Renal cortex interstitium (tissue), 11 donors: Measurements from ENCODE around the gene DMPK. TPM values are rescaled to one million over a fixed set of nuclear protein-coding genes. Genes with fewer than 3 reads are reported as not detected.
"Not testable (repeated sequence)": the region's sequence is repeated elsewhere in the genome, so short reads cannot be mapped to it uniquely, and the experiment has no call there.

Source experiments
- DNase-seq, 11 donors: peaks; one replicate each; pipeline ENCODE4 v3.0.0-alpha.2; 2013; ENCODE audit warnings: low read depth in 9 of 11, low spot score in 4 of 11; ENCODE audit errors: extremely low read depth in 1 of 11
- polyA plus RNA-seq, 3 donors: library from polyadenylated mRNA; unstranded; fragments of 120-200 nt; gene quantifications; one replicate each; pipeline ENCODE4 v1.2.1, GENCODE V29; 2013; ENCODE audit not compliant: insufficient read length in 3 of 3

Gene DMPK
- polyA plus RNA-seq, 3 donors: 39.1 to 63.6 (median 61.2) TPM

- DNase-seq: not testable (repeated sequence)
Observed at GRCh38 chr19:45728683-45729082, 53.6 kb downstream of the DMPK start.

- not testable (repeated sequence) for DNase-seq
Observed at GRCh38 chr19:45720065-45720464, 62.2 kb downstream of the DMPK start.

Other genes with a start within 250 kb of the DMPK start
- 10 to 100 TPM in 2 of 3 donors, 1 to 10 TPM in 1; 9.7 to 11.1 (median 10.4) TPM for gene OPA3, start 197.7 kb downstream of the DMPK start, polyA plus RNA-seq
- 1 to 10 TPM; 3.3 to 6.5 (median 3.6) TPM for gene GPR4, start 180.3 kb downstream of the DMPK start, polyA plus RNA-seq
- gene EML2, start 143.1 kb downstream of the DMPK start, polyA plus RNA-seq: 10 to 100 TPM; 17.8 to 28.0 (median 20.6) TPM
- gene GIPR, start 114.3 kb downstream of the DMPK start, polyA plus RNA-seq: 1 to 10 TPM in 1 of 3 donors, under 1 TPM in 2; 0.28 to 1.6 (median 0.43) TPM
- 100 to 1,000 TPM; 310 to 350 (median 317) TPM for gene SNRPD2, start 90.5 kb downstream of the DMPK start, polyA plus RNA-seq
- gene QPCTL, start 89.8 kb downstream of the DMPK start, polyA plus RNA-seq: 10 to 100 TPM in 2 of 3 donors, 1 to 10 TPM in 1; 6.8 to 11.0 (median 10.7) TPM
- 10 to 100 TPM; 12.2 to 24.4 (median 17.3) TPM for gene FBXO46, start 51.6 kb downstream of the DMPK start, polyA plus RNA-seq
- not detected for gene MEIOSIN, start 49.1 kb downstream of the DMPK start, polyA plus RNA-seq
- gene SIX5, start 13.2 kb downstream of the DMPK start, polyA plus RNA-seq: 10 to 100 TPM; 13.9 to 28.1 (median 22.7) TPM
- gene DMWD, start 10.4 kb upstream of the DMPK start, polyA plus RNA-seq: 10 to 100 TPM; 27.1 to 46.9 (median 40.8) TPM
- gene RSPH6A, start 32.8 kb upstream of the DMPK start, polyA plus RNA-seq: not detected
- 10 to 100 TPM; 59.7 to 76.5 (median 70.1) TPM for gene SYMPK, start 80.7 kb upstream of the DMPK start, polyA plus RNA-seq
- under 1 TPM; 0.12 to 0.79 (median 0.22) TPM for gene FOXA3, start 81.8 kb upstream of the DMPK start, polyA plus RNA-seq
- gene IRF2BP1, start 103.7 kb upstream of the DMPK start, polyA plus RNA-seq: 10 to 100 TPM; 14.1 to 28.5 (median 24.3) TPM
- gene MYPOP, start 120.1 kb upstream of the DMPK start, polyA plus RNA-seq: 1 to 10 TPM; 2.8 to 5.9 (median 4.8) TPM
- not detected for gene NANOS2, start 132.3 kb upstream of the DMPK start, polyA plus RNA-seq
- 1 to 10 TPM; 4.1 to 5.4 (median 4.2) TPM for gene NOVA2, start 191.4 kb upstream of the DMPK start, polyA plus RNA-seq
- 10 to 100 TPM in 2 of 3 donors, 1 to 10 TPM in 1; 9.5 to 16.0 (median 13.8) TPM for gene CCDC61, start 213.0 kb upstream of the DMPK start, polyA plus RNA-seq
- under 1 TPM; 0.45 to 0.85 (median 0.70) TPM for gene PGLYRP1, start 240.6 kb upstream of the DMPK start, polyA plus RNA-seq